HG03378 (cell line): ENCODE data around the gene HM13.
"Not testable (repeated sequence)": the region's sequence is repeated elsewhere in the genome, so short reads cannot be mapped to it uniquely, and the experiment has no call there.

Source experiments
- ATAC-seq: cut with Tn5 transposase; IDR thresholded peaks from one replicate; pipeline ENCODE4 v1.9.1; 2021; ENCODE audit warnings: mild to moderate bottlenecking, moderate library complexity; ENCODE audit not compliant: unreplicated experiment

Gene HM13

GRCh38 chr20:31580706-31581105 lies 66.5 kb downstream of the HM13 start:
- ATAC-seq = no peak

GRCh38 chr20:31581391-31581790 lies 67.1 kb downstream of the HM13 start:
- no peak for ATAC-seq

- no peak for ATAC-seq
Measured at GRCh38 chr20:31587545-31588389, 73.5 kb downstream of the HM13 start.

- no peak for ATAC-seq
Measured at GRCh38 chr20:31590717-31591225, 76.5 kb downstream of the HM13 start.

- no peak for ATAC-seq
Measured at GRCh38 chr20:31593221-31594001, 79.2 kb downstream of the HM13 start.

GRCh38 chr20:31594002-31594557 lies 79.8 kb downstream of the HM13 start:
- no peak for ATAC-seq

- no peak for ATAC-seq
Measured at GRCh38 chr20:31594558-31595379, 80.5 kb downstream of the HM13 start.

- no peak for ATAC-seq
Measured at GRCh38 chr20:31595380-31595653, 81.1 kb downstream of the HM13 start.

- ATAC-seq = no peak
Measured at GRCh38 chr20:31595654-31596411, 81.6 kb downstream of the HM13 start.

GRCh38 chr20:31596412-31596715 lies 82.1 kb downstream of the HM13 start:
- not testable (repeated sequence) for ATAC-seq

GRCh38 chr20:31596831-31597480 lies 82.7 kb downstream of the HM13 start:
- no peak for ATAC-seq

GRCh38 chr20:31597481-31597855 lies 83.2 kb downstream of the HM13 start:
- ATAC-seq = no peak

- ATAC-seq = no peak
Measured at GRCh38 chr20:31602431-31602778, 88.2 kb downstream of the HM13 start.

GRCh38 chr20:31602779-31603441 lies 88.7 kb downstream of the HM13 start:
- ATAC-seq = peak; percentile 86

GRCh38 chr20:31603822-31604566 lies 89.8 kb downstream of the HM13 start:
- peak; percentile 47 for ATAC-seq

- no peak for ATAC-seq
Measured at GRCh38 chr20:31604567-31605030, 90.4 kb downstream of the HM13 start.

GRCh38 chr20:31605031-31605901 lies 91.0 kb downstream of the HM13 start, which contains the start of gene ID1:
Gene ID1, plus strand, starts transcription at chr20:31605289. Its CDS starts 99 bp downstream, at chr20:31605388.
- ATAC-seq = peak; percentile 63
